Measurements from ENCODE around the gene REM1.
"Not testable (repeated sequence)": the region's sequence is repeated elsewhere in the genome, so short reads cannot be mapped to it uniquely, and the experiment has no call there.

Gene REM1

DNA sequence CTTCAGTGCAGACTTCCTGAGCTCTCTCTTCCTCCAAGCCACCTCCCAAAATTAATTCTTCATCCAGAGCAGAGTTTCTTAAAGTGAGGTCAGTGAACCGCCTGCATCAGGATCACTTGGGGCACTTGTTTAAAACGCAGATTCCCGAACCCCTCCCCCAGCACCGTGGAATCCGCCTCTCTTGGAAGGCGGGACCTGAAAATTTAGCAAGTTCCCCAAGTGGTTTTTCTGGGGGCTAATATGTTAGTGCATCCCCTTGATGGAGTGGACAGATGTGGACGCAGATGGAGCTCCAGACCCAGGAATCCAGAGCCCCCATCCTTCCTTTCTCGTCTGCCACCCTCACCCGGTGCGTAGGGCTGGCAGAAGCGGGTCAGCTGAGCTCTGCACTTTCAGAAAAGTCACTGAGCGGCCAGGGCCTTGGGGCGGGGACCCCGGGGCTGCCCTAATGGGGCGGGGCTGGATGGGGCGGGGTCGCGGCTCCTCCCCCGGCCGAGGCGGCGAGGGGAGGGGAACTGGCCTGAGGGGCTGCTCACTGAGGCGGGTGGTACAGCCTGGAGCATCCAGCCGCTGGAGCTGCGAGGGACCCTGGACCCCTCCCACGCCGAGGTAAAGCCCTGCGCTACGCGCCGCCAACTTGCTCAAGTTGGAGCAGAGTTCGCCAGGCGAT, at the start of gene REM1, which contains the start of gene DEFB124:
Gene REM1 (plus strand): TSS at position 531 of the 670 bp plus-strand sequence. CDS start 1,158 bp downstream, outside the sequence.
Gene DEFB124 (minus strand): TSS at position 370 of the 670 bp plus-strand sequence. CDS start 2,114 bp downstream, outside the sequence.
- no peak for DNase-seq (ENCODE audit: low read depth)
- no peak within 1 kb of the TSS for H3K4me3 ChIP-seq (ENCODE audit: low read depth, low read length)
- no peak for TF ChIP-seq CTCF (IDR thresholded peaks at IDR 0.05; ENCODE audit: control insufficient read depth, extremely low read depth, insufficient read depth)

DNA sequence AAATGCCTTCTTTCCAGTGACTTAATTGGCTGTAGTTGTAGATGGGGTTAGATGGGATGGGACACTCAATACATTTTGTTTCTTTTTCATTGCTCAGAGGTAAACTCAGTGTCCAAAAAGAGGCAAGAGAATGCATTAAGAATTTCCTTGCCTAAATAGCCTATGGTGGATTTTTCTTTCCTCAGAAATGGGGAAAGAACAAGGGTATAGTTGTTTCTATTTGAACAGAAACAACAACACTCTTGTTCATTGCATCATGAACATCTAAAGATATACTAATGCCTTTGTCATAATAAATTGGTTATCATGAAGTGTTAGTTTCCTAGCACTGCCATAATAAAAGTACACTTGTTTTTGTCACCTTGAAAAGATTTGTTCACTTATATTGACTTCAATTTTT, 49.3 kb upstream of the REM1 start:
- no peak for DNase-seq (ENCODE audit: low read depth)
- TF ChIP-seq CTCF (IDR thresholded peaks at IDR 0.05; ENCODE audit: control insufficient read depth, extremely low read depth, insufficient read depth) = no peak
- no peak overlapping the region for H3K4me3 ChIP-seq (ENCODE audit: low read depth, low read length)

DNA sequence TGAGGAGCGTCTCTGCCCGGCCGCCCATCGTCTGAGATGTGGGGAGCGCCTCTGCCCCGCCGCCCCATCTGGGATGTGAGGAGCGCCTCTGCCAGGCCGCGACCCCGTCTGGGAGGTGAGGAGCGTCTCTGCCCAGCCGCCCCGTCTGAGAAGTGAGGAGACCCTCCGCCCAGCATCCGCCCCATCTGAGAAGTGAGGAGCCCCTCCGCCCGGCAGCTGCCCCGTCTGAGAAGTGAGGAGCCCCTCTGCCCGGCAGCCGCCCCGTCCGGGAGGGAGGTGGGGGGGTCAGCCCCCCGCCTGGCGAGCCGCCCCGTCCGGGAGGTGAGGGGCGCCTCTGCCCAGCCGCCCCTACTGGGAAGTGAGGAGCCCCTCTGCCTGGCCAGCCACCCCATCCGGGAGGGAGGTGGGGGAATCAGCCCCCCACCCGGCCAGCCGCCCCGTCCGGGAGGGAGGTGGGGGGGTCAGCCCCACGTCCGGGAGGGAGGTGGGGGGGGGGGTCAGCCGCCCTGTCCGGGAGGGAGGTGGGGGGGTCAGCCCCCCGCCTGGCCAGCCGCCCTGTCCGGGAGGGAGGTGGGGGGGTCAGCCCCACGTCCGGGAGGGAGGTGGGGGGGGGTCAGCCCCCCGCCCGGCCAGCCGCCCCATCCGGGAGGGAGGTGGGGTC, 48.1 kb upstream of the REM1 start:
- H3K4me3 ChIP-seq (ENCODE audit: low read depth, low read length); DNase-seq (ENCODE audit: low read depth): not testable (repeated sequence)

DNA sequence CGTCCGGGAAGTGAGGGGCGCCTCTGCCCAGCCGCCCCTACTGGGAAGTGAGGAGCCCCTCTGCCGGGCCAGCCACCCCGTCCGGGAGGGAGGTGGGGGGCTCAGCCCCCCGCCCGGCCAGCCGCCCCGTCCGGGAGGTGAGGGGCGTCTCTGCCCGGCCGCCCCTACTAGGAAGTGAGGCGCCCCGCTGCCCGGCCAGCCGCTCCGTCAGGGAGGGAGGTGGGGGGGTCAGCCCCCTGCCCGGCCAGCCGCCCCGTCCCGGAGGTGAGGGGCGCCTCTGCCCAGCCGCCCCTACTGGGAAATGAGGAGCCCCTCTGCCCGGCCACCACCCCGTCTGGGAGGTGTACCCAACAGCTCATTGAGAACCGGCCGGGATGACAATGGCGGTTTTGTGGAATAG, 47.5 kb upstream of the REM1 start:
- DNase-seq (ENCODE audit: low read depth); H3K4me3 ChIP-seq (ENCODE audit: low read depth, low read length): not testable (repeated sequence)

DNA sequence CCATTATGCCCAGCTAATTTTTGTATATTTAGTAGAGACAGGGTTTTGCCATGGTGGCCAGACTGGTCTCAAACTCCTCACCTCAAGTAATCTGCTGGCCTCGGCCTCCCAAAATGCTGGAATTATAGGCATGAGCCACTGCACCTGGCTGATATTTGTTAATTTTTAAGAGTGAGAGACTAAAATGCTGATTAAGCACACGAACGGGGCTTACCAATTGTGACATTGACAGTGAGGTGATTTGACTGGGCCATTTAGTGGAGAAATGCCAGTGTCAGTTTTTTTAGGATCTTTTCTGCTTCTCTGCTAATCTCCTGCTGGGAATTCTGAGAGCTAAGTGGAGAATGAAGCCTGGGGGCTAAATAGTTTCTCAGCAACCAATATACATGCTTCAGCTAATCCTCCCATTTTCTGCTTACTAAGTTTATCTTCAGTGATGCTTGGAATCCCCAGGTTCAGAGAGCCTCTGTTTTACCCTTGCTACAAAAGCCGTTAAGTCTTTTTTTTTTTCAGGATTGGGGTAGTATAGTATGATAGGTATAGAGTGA, 44.4 kb upstream of the REM1 start:
- H3K4me3 ChIP-seq (ENCODE audit: low read depth, low read length) = no peak overlapping the region
- no peak for DNase-seq (ENCODE audit: low read depth)
- TF ChIP-seq CTCF (IDR thresholded peaks at IDR 0.05; ENCODE audit: control insufficient read depth, extremely low read depth, insufficient read depth) = no peak

DNA sequence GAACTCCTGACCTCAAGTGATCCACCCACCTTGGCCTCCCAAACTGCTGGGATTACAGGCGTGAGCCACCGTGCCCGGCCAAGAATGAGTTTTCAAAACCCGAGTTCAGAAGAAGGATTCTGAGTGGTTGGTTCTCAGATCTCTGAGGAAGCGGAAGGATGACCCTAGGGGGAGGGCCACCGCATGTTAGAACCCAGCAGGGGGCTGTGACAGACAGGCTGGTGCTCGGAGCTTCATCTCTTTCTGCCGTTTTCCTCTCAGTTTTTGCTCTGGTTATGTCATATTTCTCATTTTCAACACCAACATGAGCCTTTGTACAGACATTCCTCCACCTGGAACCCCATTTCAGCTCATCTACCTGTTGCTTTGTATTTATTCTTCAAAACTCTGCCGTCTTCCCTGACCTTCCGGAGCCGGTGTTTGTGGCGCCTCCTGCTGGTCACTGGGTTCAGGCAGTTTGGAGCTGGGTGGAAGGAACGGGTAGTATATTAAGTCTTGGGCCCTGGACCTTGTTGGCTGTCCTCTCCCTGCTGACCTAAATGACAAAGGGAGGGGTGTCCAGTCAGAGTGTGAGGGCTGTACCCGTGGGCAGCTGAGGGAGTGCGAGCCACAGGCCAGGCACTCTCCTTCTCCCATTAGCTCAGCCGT, 35.0 kb upstream of the REM1 start, which contains the start of gene DEFB123:
Gene DEFB123 (plus strand): TSS at position 621 of the 648 bp plus-strand sequence. CDS start 67 bp downstream, outside the sequence.
- no peak for DNase-seq (ENCODE audit: low read depth)
- H3K4me3 ChIP-seq (ENCODE audit: low read depth, low read length) = no peak within 1 kb of the TSS
- TF ChIP-seq CTCF (IDR thresholded peaks at IDR 0.05; ENCODE audit: control insufficient read depth, extremely low read depth, insufficient read depth) = 0 out of 2 replicates have a peak, but pooled peaks have one; percentile 4

DNA sequence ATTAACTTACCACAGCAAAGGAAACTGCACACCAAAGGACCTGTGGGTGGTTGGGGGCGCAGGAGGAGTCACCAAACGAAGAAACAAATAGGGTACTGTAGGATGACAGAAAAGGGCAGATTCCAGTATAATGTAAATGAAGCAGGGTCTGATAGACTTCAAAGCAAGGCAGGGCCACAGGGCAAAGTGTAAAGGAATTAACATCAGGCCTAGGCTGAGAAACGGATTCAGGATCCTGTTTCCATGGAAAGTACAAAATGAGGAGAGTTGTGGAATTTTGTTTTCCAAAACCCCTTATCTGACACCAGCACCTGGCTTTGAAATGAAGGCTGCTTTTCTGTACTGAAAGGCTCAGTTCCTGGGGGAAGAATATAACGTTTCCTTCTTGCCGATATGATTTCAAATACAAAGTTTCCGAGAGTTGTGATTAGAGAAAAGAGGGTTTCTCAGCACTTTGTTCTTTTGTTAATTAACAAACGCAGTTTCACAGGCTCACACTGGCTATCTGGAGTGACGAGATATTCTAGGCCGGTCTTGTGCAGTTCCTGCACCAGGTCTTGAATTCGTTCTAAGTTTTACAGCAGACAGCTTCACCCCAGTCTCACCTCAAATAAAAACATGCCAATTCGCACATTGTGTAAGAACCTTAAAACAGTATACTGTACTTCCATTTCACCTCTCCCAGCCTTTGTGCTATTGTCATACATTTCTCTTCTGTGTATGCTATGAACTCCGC, 28.8 kb upstream of the REM1 start:
- no peak for DNase-seq (ENCODE audit: low read depth)
- H3K4me3 ChIP-seq (ENCODE audit: low read depth, low read length) = no peak overlapping the region
- no peak for TF ChIP-seq CTCF (IDR thresholded peaks at IDR 0.05; ENCODE audit: control insufficient read depth, extremely low read depth, insufficient read depth)
